ENCODE measurements around the gene TEX264. TPM values are rescaled to one million over a fixed set of nuclear protein-coding genes. Genes with fewer than 3 reads are reported as not detected.

The TEX264 gene
- total and polyA plus RNA-seq, 2 donors (not counting 1 experiment from before 2014, with no cell fraction given): 34.3 to 51.0 TPM

DNA sequence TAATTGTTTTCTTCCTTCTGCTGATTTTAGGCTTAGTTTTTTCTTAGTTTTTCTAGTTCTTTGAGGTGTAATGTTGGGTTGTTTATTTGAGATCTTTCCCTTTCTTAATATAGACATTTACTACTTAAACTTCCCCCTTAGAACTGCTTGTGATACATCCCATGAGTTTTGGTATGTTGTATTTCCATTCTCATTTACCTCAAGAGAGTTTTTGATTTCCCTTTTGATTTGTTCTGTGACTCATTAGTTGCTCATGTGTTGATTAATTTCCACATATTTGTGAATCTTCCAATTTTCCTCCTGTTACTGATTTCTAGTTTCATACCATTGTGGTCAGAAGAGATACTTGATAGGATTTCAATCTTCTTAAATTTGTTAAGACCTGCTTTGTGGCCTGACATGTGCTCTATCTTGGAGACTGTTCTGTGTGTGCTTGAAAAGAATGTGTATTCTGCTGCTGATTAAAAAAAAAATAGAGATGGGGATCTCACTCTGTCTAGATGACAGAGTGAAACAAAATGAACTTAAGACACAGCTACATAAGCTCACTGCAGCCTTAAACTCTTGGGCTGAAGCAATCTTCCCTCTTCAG, 58.1 kb downstream of the TEX264 start:
- Histone ChIP-seq H3K4me2 (ENCODE audit: extremely low read depth, insufficient read depth, low read length) (no peak overlapping the region), H3K27me3 (ENCODE audit: control insufficient read depth, insufficient read depth, low read length) (no peaks in the 10 kb centered on the region), H2AFZ (ENCODE audit: low read length) (no peak overlapping the region), H3K36me3 (ENCODE audit: control insufficient read depth, insufficient read depth, low read length) (no peaks in the 10 kb centered on the region), H3K27ac (ENCODE audit: insufficient read depth, low read length) (no peak overlapping the region), H3K79me2 (ENCODE audit: control insufficient read depth, insufficient read depth, low read length) (no peaks in the 10 kb centered on the region), H4K20me1 (ENCODE audit: control insufficient read depth, extremely low read depth, insufficient read depth, low read length) (no peaks in the 10 kb centered on the region), H3K9ac (ENCODE audit: insufficient read depth, low read length) (no peak overlapping the region), H3K4me3 (replicated peaks in 1 of 4; ENCODE audit: control extremely low read depth in 1 of 4, insufficient read depth in 1 of 4, low read depth in 3 of 4, low read length in 4 of 4) (no peak overlapping the region), H3K9me3 (ENCODE audit: control insufficient read depth, insufficient read depth, low read depth, low read length) (no peaks in the 10 kb centered on the region), H3K4me1 (ENCODE audit: control insufficient read depth, extremely low read depth, insufficient read depth, low read length) (no peaks in the 10 kb centered on the region)
- DNase-seq (ENCODE audit: low read depth in 2 of 2): peak in 1 of 2 donors; percentile 22
- no peak for TF ChIP-seq CTCF (conservative IDR thresholded peaks at IDR 0.05 in 1 of 2, IDR thresholded peaks at IDR 0.05 in 1 of 2; ENCODE audit: low read depth in 1 of 2, low read length in 2 of 2)
- TF ChIP-seq EZH2 (IDR thresholded peaks at IDR 0.05; ENCODE audit: low read length, missing control alignments): no peak

DNA sequence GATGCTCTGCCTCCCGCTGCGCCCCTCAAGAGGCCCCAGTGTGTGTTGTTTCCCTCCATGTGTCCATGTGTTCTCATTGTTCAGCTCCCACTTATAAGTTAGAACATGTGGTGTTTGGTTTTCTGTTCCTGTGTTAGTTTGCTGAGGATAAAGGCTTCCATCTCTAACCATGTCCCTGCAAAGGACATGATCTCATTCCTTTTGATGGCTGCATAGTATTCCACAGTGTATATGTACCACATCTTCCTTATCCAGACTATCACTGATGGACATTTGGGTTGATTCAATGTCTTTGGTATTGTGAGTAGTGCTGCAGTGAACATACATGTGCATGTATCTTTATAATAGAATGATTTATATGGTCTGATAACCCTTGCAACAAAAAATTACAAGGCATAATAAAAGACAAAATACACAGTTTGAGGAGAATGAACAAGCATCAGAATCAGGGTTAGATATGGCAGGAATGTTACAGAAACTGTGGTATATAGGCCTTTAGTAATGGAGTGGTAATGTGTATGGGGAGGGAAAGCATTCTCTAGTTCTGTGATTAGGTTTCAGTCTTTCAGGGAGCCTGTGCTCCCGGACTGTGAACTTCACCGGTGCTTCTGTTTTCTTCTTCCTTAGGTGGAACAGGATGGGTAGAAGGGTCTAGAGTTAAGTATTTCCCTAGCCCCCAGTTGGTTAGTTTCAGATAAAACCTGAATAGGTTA, 63.0 kb downstream of the TEX264 start:
- Histone ChIP-seq H3K79me2 (ENCODE audit: control insufficient read depth, insufficient read depth, low read length) (no peaks in the 10 kb centered on the region), H3K36me3 (ENCODE audit: control insufficient read depth, insufficient read depth, low read length) (no peaks in the 10 kb centered on the region), H3K9ac (ENCODE audit: insufficient read depth, low read length) (no peak overlapping the region), H3K4me3 (replicated peaks in 1 of 4; ENCODE audit: control extremely low read depth in 1 of 4, insufficient read depth in 1 of 4, low read depth in 3 of 4, low read length in 4 of 4) (no peak overlapping the region), H3K4me2 (ENCODE audit: extremely low read depth, insufficient read depth, low read length) (no peak overlapping the region), H4K20me1 (ENCODE audit: control insufficient read depth, extremely low read depth, insufficient read depth, low read length) (no peaks in the 10 kb centered on the region), H3K4me1 (ENCODE audit: control insufficient read depth, extremely low read depth, insufficient read depth, low read length) (no peaks in the 10 kb centered on the region), H2AFZ (ENCODE audit: low read length) (no peak overlapping the region), H3K27ac (ENCODE audit: insufficient read depth, low read length) (no peak overlapping the region), H3K9me3 (ENCODE audit: control insufficient read depth, insufficient read depth, low read depth, low read length) (no peaks in the 10 kb centered on the region), H3K27me3 (ENCODE audit: control insufficient read depth, insufficient read depth, low read length) (no peaks in the 10 kb centered on the region)
- DNase-seq (ENCODE audit: low read depth in 2 of 2): no peak
- no peak for TF ChIP-seq EZH2 (IDR thresholded peaks at IDR 0.05; ENCODE audit: low read length, missing control alignments)
- no peak for TF ChIP-seq CTCF (conservative IDR thresholded peaks at IDR 0.05 in 1 of 2, IDR thresholded peaks at IDR 0.05 in 1 of 2; ENCODE audit: low read depth in 1 of 2, low read length in 2 of 2)

DNA sequence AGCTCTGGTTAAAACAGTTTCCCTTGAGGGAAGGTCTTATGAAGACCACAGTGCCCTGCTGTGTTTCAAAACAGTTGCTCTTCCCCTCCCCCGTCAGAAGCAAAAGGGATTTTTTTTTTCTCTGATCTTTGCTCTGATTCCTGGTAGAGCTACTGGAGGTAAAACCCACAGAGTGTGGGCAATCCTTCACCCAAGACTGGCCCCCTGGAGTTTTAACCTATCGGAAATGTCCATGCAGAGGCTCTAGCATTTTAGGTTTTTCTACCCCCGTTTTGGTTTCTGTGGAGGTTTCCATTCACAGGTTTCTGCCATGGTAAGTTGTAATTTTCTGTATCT, 63.5 kb downstream of the TEX264 start:
- Histone ChIP-seq H3K4me2 (ENCODE audit: extremely low read depth, insufficient read depth, low read length) (no peak overlapping the region), H3K9me3 (ENCODE audit: control insufficient read depth, insufficient read depth, low read depth, low read length) (no peaks in the 10 kb centered on the region), H3K4me1 (ENCODE audit: control insufficient read depth, extremely low read depth, insufficient read depth, low read length) (no peaks in the 10 kb centered on the region), H3K4me3 (replicated peaks in 1 of 4; ENCODE audit: control extremely low read depth in 1 of 4, insufficient read depth in 1 of 4, low read depth in 3 of 4, low read length in 4 of 4) (no peak overlapping the region), H3K27ac (ENCODE audit: insufficient read depth, low read length) (no peak overlapping the region), H2AFZ (ENCODE audit: low read length) (no peak overlapping the region), H3K36me3 (ENCODE audit: control insufficient read depth, insufficient read depth, low read length) (no peaks in the 10 kb centered on the region), H3K9ac (ENCODE audit: insufficient read depth, low read length) (no peak overlapping the region), H3K79me2 (ENCODE audit: control insufficient read depth, insufficient read depth, low read length) (no peaks in the 10 kb centered on the region), H3K27me3 (ENCODE audit: control insufficient read depth, insufficient read depth, low read length) (no peaks in the 10 kb centered on the region), H4K20me1 (ENCODE audit: control insufficient read depth, extremely low read depth, insufficient read depth, low read length) (no peaks in the 10 kb centered on the region)
- no peak for DNase-seq (ENCODE audit: low read depth in 2 of 2)
- no peak for TF ChIP-seq EZH2 (IDR thresholded peaks at IDR 0.05; ENCODE audit: low read length, missing control alignments)
- no peak for TF ChIP-seq CTCF (conservative IDR thresholded peaks at IDR 0.05 in 1 of 2, IDR thresholded peaks at IDR 0.05 in 1 of 2; ENCODE audit: low read depth in 1 of 2, low read length in 2 of 2)

Data from fibroblast of lung (primary cell).